ENCODE measurements around the gene MVB12B.

The MVB12B gene

DNA sequence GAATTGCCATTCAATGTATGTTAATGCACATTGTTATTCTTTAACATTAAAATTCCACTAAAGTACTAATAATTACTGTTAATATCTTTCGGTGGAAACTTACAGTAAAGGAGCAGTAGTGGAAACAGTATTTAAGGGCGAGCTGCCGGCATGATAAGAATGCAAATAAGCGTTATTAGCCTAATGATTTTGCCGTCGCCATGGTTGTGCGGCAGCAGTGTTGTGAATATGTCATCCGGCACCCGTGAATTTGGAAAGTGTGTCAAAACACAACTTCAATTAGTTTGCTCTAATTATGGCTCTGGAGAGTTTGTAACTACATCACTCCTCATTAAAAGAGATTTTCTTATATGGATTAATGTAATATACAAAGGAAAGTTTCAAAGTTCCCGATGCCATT is 81.4 kb downstream of the MVB12B start:
- DNase-seq (ENCODE audit: low read depth): no peak

DNA sequence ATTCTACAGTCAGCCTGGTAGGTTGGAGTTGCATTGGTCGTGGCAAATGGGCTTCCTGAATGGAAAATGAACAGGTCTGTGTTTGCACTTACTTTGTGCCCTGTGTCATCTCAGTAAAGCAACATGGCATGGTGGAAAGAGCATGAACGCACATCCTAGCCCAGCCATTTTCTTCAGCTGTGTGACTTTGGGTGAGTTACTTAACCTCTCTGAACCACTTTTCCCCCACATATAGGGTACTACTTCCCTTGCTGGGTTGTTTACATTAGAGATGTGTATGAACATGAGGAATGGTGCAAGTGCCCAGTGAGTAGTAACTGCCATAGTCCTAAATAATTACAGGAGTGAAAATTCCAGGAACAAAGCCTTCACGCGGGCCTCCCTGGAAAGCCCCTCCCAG is 83.6 kb downstream of the MVB12B start:
- no peak for DNase-seq (ENCODE audit: low read depth)

DNA sequence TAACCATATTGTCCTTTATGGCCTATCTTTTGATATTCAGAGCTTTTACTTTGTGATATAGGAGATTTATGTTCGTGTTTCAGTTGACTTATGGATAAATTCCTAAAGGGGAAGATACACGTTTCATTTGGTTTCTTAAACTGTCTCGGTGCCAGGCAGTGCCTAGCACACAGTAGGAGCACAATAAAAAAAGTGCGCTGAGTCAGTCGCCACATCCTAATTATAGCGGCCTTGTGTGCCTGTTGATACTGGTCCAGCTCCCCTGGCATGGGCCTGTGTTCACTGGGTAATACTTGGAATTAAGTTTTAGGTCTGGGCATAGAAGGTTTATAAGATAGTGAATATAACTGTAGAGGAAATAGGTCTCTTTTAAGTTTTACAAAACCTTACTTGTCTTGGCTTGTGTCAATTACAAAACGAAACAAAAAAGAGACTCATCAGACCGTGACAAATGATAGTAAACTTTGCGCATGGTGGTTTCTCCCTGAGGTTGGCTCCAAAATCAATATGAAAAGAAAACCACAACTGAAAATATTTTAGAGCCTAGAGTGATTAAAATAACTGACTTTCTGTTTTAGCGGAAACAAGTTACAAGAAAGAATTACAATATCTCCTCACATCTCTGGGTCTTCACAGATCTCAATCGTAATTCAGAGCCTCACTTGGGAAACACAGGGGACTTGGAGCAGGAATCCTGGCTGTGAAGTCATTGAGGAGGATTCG is 84.8 kb downstream of the MVB12B start:
- no peak for DNase-seq (ENCODE audit: low read depth)

DNA sequence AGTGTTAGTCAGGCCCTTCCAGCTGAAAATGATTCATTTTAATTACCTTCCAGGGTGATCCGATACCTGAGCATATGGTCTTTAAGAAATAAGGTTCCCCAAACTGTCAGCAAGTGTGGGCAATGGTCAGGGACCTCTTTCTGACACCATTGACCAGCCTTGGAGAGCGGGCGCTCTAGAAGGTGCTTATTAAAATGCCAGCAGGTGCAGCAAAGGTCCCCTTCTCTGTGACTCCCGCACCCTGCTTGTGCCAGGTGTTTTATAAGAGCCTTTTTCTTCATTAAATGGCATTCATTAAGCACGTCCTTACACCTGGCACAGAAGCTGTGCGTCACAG is 85.3 kb downstream of the MVB12B start:
- DNase-seq (ENCODE audit: low read depth): no peak

DNA sequence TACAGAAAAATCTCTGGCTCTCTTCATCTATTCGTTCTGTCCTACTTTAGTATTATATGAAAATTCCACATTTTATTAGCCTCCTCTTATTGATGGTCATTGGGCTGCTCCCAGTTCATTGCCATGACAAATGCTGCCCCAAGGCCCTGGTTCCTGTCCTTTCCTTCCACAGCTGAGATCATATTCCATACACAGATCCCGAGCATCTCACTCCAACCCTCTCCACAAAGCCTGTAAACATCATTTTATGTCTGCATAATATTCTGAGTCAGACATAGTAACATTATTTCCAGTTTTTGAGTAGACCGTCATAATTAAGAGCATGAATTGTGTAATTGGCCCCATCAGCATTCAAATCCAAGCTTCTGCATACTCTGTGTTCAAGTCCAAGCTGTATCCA is 86.3 kb downstream of the MVB12B start:
- DNase-seq (ENCODE audit: low read depth): no peak

DNA sequence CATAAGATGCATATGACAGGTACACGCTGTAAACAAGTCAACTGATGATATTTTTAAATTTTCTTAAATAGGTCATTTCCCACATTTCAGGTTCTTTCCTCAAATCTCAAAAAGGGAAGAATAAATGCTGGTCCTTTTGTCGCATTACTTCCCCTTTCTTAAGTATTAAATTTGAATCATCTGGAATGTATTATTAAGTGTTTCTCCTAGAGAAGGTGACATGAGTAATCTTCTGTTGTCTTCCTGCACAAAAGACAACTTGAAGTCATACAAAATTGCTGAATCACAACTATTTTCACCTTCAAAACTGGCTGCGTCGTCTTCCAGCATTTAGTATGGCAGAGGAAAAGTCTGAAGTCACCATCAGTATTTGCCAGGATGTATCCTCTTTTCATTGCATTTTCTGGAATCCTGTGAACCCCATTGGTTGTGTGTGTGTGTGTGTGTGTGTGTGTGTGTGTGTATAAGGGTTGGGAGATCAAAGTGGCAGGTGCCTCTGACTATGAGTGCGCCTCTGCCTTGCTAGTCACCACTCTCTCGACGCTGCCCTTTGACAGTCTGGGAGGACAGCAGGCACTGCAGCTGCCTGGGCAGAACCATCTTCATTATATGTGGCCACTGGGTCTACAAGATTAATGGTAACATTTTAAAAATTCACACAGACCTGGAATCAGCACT is 86.9 kb downstream of the MVB12B start:
- no peak for DNase-seq (ENCODE audit: low read depth)

DNA sequence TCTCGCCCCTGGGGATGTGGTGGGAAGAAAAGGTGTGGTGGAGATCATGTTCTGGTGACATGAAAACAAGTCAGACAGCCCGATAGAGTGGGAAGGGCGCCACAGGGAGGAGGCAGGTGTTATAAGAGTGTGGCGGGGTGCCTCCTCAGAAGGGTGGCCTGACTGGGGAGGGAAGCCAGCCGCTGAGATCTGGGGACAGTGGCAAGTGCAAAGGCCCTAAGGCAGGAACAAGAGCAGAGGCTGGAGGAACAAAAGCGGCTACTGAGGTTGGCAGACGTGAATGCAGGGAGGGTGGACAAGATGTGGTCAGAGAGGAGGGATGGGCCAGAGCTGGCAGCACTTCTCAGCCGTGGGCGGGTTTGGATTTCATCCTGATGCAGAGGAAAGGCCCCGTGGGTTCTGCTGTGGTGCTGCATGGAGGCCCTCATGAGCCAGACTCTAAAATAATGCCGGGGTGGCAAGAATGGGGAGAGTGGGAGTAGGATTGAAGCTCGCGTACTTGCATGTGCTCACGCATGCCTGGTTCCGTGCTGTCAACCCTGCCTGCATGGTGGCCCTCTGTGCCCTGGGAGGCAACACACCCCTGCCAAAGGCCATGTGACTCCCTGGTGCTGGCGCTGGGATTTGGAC is 89.2 kb downstream of the MVB12B start:
- no peak for DNase-seq (ENCODE audit: low read depth)

DNA sequence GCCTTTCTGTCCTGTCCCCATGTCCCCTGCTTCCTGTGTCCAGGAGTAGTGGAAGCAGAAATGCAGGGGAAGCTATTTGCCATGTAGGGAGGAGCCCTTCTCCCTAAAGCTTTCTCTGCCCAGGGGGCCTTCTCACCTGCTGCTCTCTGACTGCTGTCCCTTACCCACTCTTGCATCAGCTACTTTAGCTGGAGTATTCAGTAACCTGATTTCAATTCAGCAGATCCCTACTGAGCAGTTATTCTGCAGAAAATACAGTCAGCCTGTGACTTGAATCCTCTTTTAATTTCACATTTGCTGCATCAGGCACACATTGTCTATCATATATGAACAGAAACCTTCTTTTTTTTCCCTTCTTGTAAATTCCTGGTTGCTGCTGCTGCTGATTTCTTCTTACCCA is 90.4 kb downstream of the MVB12B start:
- DNase-seq (ENCODE audit: low read depth): no peak

DNA sequence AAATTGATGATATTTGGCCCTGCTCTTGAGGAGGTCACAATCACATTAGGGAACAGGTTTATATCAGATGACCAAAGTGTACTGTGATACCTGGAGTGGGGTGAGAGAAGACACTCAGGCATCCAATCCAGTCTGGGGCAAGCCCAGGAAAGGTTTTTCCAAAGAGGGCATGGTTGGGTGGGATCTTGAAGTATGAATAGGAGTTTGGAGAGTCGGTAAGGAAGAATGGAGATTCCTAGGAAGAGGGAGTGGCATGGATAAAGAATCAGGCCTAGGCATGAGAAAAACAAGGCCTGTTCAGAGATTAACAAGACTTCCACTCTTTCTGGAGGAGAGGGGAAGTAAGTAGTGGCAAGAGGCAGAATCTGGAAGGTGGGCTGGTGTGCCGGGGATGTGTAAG is 91.1 kb downstream of the MVB12B start:
- DNase-seq (ENCODE audit: low read depth): no peak

DNA sequence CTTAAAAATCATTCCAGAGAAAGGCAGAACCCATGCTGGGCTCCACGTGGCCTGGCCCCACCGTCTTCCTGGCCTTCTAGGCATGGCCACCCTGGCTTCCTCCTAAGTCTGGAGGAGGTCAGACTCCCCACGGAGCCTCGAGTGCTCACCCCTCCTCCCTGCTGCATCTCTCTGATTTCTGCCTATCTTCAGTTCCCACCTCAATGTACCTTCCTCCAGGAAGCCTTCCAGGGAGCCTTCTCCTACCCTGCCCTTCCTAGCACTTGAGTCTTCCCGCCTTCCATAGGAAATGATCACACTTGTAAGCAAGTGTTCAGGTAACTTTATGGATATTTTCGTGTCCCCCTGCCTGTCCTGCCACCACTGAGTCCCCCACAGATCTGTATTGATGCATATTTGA is 92.0 kb downstream of the MVB12B start:
- DNase-seq (ENCODE audit: low read depth): no peak

DNA sequence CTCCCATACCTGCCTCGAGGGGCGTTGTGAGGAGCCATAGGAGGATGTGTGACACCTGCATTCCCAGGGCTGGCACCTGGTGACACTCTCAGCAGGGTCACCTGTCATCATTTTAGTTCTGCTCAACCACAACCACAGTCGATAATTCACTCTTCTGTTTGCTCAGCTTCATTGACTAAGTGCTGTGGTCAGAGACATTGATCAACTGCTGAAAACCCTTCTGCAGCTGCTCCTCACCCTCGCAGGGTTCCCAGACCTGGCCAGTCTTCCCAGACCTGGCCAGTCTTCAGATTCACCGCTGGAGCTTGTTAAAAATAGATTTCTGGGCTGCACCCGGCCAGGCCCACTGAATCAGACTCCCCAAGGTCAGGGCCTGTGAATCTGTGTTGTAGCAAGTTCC is 92.8 kb downstream of the MVB12B start:
- DNase-seq (ENCODE audit: low read depth): no peak

DNA sequence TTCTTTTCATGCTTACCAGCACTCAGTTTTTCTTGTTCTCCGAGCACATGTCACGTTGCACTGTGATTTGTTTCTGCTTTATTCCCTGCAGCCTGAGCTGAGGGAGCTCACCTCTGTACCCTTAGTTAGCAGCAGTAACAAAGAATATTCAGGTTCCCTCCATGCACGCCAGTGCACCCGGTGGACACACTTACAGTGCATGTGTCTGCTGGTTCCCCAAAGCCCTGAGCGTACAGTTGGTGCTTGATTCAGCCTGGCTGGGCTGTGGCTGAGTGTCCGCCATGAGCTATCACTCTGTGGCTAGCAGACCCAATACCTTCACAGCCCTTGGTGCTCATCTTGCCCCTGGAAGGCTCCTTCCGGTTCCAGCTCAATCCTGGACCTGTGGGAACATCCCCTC is 93.5 kb downstream of the MVB12B start:
- DNase-seq (ENCODE audit: low read depth): no peak

DNA sequence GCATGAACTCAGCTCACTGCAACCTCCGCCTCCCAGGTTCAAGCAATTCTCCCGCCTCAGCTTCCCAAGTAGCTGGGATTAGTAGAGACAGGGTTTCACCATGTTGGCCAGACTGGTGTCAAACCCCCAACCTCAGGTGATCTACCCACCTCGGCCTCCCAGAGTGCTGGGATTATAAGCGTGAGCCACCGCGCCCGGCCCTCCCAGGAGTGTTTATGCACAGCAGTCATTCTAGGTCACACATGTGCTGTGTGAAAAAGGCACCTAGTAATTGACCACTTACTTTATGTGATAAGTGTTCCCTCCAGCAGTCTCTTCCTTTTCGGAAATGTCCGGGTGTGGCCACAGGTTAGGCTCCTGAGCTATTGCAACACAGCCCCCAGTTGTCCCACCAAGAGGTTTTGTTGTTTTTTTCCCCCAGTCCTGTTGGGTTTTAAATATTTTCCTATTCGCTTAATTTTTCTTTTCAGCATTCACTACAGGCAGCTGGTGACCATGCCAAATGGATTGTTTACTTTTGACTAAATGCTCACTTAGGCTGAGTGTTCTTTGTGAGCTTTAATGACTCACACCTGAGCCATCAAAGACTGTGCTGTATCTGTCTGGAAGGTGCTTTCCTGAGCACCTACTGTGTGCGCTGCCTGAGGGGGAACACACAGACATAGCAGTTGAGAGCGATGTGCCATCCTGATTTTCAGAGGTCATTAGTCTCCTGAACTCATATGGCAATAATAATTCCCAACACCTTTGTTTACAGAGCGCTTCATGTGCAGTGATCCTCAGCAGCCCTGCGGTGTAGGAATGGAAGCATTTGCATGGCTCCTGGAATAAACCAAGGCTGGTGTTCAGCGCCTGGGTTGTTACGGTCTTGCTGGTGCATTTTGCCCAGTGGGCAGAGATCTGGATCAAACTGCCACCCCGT is 94.3 kb downstream of the MVB12B start:
- DNase-seq (ENCODE audit: low read depth): no peak

DNA sequence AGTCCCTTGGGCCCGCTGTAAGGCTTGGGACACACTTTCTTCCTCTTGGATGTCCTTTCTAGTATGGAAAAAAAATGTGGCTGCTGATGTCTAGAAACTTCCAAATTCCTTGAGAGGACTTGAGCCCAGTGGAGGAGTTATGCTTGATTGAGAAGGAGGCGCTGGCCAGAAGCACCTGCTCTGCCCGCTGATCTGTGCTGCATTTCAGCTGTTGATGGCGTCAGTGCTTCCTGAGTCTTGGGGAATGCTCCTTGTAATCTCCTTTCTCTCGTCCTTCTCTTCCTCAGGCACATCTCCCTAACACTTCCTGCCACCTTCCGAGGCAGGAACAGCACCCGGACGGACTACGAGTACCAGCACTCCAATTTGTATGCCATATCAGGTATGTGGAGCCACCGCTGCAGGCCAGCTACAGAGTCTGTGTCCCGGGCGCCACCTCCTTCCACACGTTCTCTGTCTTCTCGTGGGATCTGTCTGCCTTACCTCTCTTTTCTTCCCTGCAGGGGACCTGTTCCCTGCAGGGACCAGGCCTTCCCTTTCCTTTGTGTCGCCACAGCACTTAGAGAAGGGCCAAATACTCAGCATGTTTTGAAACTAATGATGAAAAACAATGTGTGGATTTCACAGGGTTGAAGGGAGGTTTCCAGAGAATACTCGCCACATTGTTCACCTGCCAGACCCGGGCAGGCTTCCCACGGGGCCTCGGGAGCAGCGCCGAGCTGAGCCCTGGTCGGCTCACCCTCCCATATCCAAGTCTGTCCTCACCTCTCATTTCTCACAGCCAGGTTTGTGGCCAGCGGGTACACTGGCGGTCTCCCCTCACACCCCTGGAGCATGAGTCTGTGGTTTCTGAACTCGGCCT is 95.2 kb downstream of the MVB12B start:
- no peak for DNase-seq (ENCODE audit: low read depth)

DNA sequence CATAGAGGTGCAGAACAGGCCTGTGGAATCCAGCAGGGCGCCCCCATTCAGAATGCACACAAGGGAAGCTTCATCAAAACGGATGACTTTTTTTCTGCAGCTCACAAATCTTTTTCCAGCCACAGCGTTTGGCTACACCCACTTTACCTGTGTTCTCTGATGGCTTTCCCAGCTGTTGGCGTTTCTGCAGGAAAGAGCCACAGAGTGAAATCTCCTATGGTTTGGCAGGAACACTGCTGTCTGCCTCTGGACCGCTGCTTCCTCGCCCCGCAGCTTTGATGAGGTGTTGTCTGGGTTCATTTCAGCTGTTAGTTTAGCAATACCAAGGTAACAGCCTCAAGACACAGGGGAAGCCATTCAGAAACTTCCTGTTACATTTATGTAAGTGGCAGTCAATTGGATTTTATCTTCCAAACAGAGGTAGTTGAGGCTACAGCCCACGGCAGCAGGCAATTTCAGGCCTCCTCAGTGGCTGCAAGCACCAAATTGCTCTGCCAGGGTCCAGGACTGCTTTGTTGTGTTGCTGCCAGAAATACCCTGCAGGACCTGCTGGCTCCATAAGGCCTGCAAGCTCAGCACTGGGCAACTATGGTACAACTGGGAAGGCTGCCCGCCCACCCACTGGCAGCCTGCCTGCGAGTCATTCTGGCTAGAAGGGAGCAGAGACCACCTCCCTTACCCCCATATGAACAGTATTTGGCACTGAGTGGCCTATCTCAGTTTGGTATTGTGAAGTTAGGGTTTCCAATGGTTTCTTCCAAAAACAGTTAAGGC is 96.7 kb downstream of the MVB12B start:
- DNase-seq (ENCODE audit: low read depth): no peak

DNA sequence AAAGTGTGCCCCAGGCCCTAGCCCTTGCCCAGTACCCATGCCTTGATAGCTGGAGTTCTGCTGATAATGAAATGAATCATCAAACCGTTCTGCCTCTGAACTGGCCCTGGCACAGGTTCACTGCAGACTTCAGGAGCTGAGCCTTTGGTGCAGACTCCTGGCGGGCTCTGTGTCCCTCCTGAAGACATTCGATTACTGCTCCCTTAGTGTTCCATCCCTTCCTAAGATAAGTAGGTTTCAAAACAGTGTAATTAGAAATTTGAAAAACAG is 97.2 kb downstream of the MVB12B start:
- no peak for DNase-seq (ENCODE audit: low read depth)

DNA sequence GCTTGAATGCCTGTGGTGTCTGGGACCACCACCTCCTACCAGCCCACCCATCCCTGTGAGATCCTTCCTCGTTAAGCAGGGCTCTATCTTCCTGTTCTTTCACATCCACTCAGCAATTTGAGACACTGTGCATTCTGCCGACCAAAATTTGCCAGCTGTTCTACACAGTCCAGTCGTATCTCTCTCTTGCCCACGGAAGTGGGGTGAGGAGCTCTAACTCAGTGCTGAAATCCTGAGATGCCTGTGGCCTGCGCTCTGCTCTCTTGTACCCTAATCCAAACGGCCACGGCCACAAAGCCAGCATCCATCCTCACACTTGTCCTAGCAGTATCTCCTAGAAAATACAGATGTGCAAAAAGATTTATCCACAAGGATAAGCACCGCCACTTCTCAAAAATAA is 97.9 kb downstream of the MVB12B start:
- no peak for DNase-seq (ENCODE audit: low read depth)

DNA sequence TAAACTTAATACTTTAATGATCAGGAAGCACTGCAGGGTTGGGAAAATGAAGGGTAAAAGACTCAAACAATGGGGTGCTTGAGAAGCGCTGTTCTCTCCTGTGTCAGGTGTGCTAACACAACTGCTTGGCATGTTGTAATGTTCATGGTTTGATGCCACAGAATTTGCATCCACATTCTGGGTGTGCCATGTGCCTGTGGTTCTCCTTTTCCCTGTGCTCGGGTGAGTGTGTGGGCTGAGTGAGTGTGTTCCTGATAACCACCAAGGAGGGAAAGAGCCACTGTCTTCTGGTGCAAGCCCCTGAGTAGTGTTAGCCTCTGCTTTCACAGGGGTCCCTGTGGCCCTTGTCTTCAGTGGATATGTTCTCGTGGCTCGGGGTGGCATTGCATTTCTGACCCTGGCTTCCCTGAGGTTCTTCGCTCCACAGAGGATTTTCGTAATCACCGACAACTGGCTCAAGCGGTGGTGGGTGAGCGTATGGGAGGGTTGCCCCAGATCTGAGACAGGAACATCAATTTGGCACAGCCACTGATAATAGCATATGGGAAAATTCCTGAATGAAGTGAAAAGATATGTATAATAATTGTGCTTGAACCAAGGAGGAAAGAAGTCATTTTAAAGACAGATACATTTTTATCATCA is 102.0 kb downstream of the MVB12B start:
- no peak for DNase-seq (ENCODE audit: low read depth)

DNA sequence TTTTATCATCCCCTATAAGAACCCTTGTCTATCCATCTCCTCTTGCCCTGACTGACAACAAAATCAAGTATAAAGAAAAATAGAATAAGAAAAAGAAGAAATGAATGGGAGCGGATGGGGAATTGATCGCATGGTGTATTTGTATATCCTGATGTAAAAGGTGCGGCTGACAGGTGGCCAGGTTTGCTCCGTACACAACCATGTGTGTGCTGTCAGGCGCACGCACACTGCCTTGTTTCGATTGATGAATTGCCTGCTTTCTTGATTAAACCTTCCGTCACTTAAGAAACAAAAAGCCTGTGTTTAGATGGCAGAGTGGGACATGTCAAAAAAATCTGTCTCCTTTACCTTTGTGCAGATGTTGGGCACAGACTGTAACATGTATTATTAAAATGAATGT is 102.6 kb downstream of the MVB12B start:
- DNase-seq (ENCODE audit: low read depth): no peak

DNA sequence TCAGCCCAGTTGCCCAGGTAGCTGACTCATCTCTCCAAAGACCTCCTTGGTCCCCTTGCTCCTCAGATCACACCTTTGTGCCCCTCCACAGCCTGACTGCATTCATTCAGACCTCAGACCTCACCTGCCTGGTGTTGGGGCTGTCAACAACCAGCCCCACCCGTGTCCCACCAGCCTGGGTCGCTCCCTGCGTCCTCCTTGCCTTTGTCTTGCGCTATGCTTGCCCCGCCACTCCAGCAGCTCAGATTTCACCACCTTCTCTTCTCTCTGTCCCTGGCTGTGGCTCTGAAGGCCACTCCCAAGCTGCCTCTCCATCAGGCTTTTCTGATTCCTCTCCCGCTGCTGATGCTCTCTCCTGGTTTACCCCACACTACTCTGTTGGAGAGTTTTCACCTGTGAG is 103.5 kb downstream of the MVB12B start:
- DNase-seq (ENCODE audit: low read depth): no peak

All from stimulated activated CD8-positive, alpha-beta memory T cell treated with anti-CD3 and anti-CD28 coated beads, Interleukin-12 subunit alpha, Interleukin-12 subunit beta, amount 100 ng/mL, for 4 hours (primary cell).